Measurements from ENCODE around the gene XCR1. TPM values are rescaled to one million over a fixed set of nuclear protein-coding genes. Genes with fewer than 3 reads are reported as not detected.

The XCR1 gene
- total RNA-seq, 3 donors from 2014 or later = 0.13 to 0.29 (median 0.20) TPM

- DNase-seq = no peak
- Histone ChIP-seq H3K9me3 (peaks cover 9% of the 10 kb centered on the region), H3K4me1 (ENCODE audit: low read depth) (no peaks in the 10 kb centered on the region), H3K4me3 (no peak overlapping the region), H3K36me3 (ENCODE audit: low read depth) (no peaks in the 10 kb centered on the region)
- intact Hi-C loops (cut with DNase I, micrococcal nuclease) = no loop called here
- no peak for TF ChIP-seq CTCF (IDR thresholded peaks at IDR 0.05)
- ATAC-seq = no peak
Measured at GRCh38 chr3:46031269-46031668, 4.0 kb upstream of the XCR1 start.

- Histone ChIP-seq H3K4me3 (no peak overlapping the region), H3K36me3 (ENCODE audit: low read depth) (no peaks in the 10 kb centered on the region), H3K4me1 (ENCODE audit: low read depth) (no peaks in the 10 kb centered on the region), H3K9me3 (peaks cover 9% of the 10 kb centered on the region)
- DNase-seq (no peak), ATAC-seq (no peak)
- intact Hi-C loops (cut with DNase I, micrococcal nuclease) = no loop called here
- no peak for TF ChIP-seq CTCF (IDR thresholded peaks at IDR 0.05)
Measured at GRCh38 chr3:46030626-46031025, 3.3 kb upstream of the XCR1 start.

GRCh38 chr3:46029953-46030543, 2.8 kb upstream of the XCR1 start:
- Histone ChIP-seq H3K9me3 (peaks cover 9% of the 10 kb centered on the region), H3K4me1 (ENCODE audit: low read depth) (no peaks in the 10 kb centered on the region), H3K4me3 (no peak overlapping the region), H3K36me3 (ENCODE audit: low read depth) (no peaks in the 10 kb centered on the region)
- TF ChIP-seq CTCF (IDR thresholded peaks at IDR 0.05) = no peak
- DNase-seq (no peak), ATAC-seq (no peak)
- intact Hi-C loops (cut with DNase I, micrococcal nuclease) = no loop called here

DNA sequence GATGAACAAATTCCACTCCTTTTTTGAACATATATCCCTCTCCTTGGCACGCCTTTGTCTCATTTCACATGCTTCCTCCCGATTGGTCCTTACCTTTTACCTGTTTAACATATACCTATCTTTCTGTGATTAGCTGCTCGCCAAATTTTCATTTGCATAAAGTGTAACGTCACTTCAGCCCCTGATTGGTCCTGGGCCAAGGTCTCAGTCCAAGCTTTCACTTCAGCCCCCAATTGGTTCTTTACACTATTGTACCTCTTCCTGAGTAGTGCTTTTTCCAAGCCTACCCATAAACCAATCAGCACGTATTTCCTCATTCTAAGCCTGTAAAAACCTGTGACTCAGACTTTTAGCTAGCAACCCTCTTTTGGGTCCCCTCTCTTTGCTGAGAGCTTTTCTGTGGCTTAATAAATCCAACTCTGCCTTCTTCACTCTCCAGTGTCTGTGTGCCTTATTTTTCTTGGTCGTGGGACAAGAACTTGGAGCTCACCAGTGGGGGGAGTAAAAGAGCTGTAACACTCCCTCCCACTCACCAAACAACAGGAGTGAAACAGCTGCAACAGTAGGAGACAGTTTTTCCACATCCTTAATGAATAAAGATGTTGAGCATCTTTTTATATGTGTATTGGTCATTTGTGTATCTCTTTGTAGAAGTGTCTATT, 584 bp upstream of the XCR1 start:
- no peaks in the 10 kb centered on the region for H3K4me1 ChIP-seq (ENCODE audit: low read depth)
- intact Hi-C loops (cut with DNase I, micrococcal nuclease) = no loop called here
- H3K4me3 ChIP-seq = no peak overlapping the region
- DNase-seq (no peak), ATAC-seq (no peak)
- H3K36me3 ChIP-seq (ENCODE audit: low read depth) = no peaks in the 10 kb centered on the region
- TF ChIP-seq CTCF (IDR thresholded peaks at IDR 0.05) = no peak
- peaks cover 9% of the 10 kb centered on the region for H3K9me3 ChIP-seq

DNA sequence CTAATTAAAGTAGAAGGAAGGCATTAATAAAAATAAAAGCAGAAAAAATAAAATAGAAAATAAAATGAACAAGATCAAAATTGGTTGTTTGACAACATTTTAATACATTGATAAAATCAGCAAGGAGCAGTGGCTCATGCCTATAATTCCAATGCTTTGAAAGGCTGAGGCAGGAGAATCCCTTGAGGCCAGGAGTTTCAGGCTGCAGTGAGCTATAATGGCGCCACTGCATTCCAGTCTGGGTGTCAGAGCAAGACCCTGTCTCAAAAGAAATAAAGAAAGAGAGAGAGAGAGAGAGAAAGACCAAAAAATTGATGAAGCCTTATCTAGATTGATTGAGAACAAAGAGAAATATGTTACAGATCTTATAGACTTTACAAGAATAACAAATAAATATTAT, 2.1 kb downstream of the XCR1 start:
- DNase-seq = no peak
- ATAC-seq = no peak

More for the DNA sequence above, 2.1 kb downstream of the XCR1 start:
- no peak for TF ChIP-seq CTCF (IDR thresholded peaks at IDR 0.05)
- H3K36me3 ChIP-seq (ENCODE audit: low read depth) = no peaks in the 10 kb centered on the region
- H3K9me3 ChIP-seq = peaks cover 9% of the 10 kb centered on the region
- H3K4me3 ChIP-seq = no peak overlapping the region
- intact Hi-C loops (cut with DNase I, micrococcal nuclease) = no loop called here
- H3K4me1 ChIP-seq (ENCODE audit: low read depth) = no peaks in the 10 kb centered on the region
